Neural cell (in vitro differentiated cells): ENCODE results near the gene POLR3E. TPM values are rescaled to one million over a fixed set of nuclear protein-coding genes. Genes with fewer than 3 reads are reported as not detected.

Source experiments
- H2AFZ ChIP-seq: fragments of 200-600, 300-800 bp; sonication (generic), shearing (Covaris generic); 2 replicates; pipeline ENCODE4 v1.6.0; 2014; ENCODE audit warnings: low read depth, mild to moderate bottlenecking, antibody characterized with exemption, low read length, moderate library complexity
- H3F3A ChIP-seq: fragments of 200-600 bp; shearing (Covaris generic); 2 replicates; pipeline ENCODE4 v1.6.1; 2016; ENCODE audit warnings: mild to moderate bottlenecking, moderate library complexity, mixed read lengths, antibody characterized with exemption, low read length; ENCODE audit not compliant: insufficient read depth, poor library complexity, severe bottlenecking
- H3K27ac ChIP-seq: fragments of 200-600, 300-800 bp; sonication (generic), shearing (Covaris generic); 2 replicates; pipeline ENCODE4 v1.5.1; 2014; ENCODE audit warnings: mild to moderate bottlenecking, low read length, moderate library complexity
- H3K27me3 ChIP-seq: fragments of 300-800, 200-600 bp; sonication (generic), shearing (Covaris generic); 2 replicates; pipeline ENCODE4 v1.6.0; 2014; ENCODE audit warnings: mild to moderate bottlenecking, low read depth, low read length, moderate library complexity; ENCODE audit not compliant: insufficient read depth
- H3K36me3 ChIP-seq: fragments of 300-800, 200-600 bp; sonication (generic), shearing (Covaris generic); 2 replicates; pipeline ENCODE4 v1.5.1; 2014; ENCODE audit warnings: mild to moderate bottlenecking, antibody characterized with exemption, low read length, moderate library complexity; ENCODE audit not compliant: insufficient read depth
- H3K4me2 ChIP-seq: fragments of 300-800, 200-600 bp; sonication (generic), shearing (Covaris generic); 2 replicates; pipeline ENCODE4 v1.6.0; 2014; ENCODE audit warnings: mild to moderate bottlenecking, low read length
- H3K4me3 ChIP-seq: fragments of 300-800, 200-600 bp; sonication (generic), shearing (Covaris generic); 2 replicates; pipeline ENCODE4 v1.5.1; 2014; ENCODE audit warnings: mild to moderate bottlenecking, low read length, moderate library complexity
- H3K79me2 ChIP-seq: fragments of 200-600 bp; shearing (Covaris generic); replicated peaks from 2 replicates; pipeline ENCODE4 v1.6.0; 2014; ENCODE audit warnings: mild to moderate bottlenecking, low read length, moderate library complexity; ENCODE audit not compliant: insufficient read depth
- H3K9ac ChIP-seq: fragments of 300-800, 200-600 bp; sonication (generic), shearing (Covaris generic); 2 replicates; pipeline ENCODE4 v1.6.1; 2016; ENCODE audit warnings: mild to moderate bottlenecking, low read length, mixed read lengths
- H3K9me2 ChIP-seq: fragments of 200-600 bp; shearing (Covaris generic); 2 replicates; pipeline ENCODE4 v1.6.1; 2016; ENCODE audit warnings: mild to moderate bottlenecking, low read length, mixed read lengths; ENCODE audit not compliant: insufficient read depth
- H3K9me3 ChIP-seq: fragments of 200-600, 300-800 bp; sonication (generic), shearing (Covaris generic); 2 replicates; pipeline ENCODE4 v1.6.1; 2016; ENCODE audit warnings: mild to moderate bottlenecking, mixed run types, low read length, moderate library complexity, mixed read lengths
- H4K20me1 ChIP-seq: fragments of 200-600 bp; shearing (Covaris generic); 2 replicates; pipeline ENCODE4 v1.6.1; 2016; ENCODE audit warnings: mild to moderate bottlenecking, mixed run types; ENCODE audit not compliant: insufficient read depth
- EP300 ChIP-seq: fragments of 450-650 bp; conservative IDR thresholded peaks from 2 replicates; pipeline ENCODE4 v1.6.1; 2014; ENCODE audit warnings: antibody characterized with exemption, mild to moderate bottlenecking, moderate library complexity; ENCODE audit not compliant: poor library complexity, severe bottlenecking
- EZH2 ChIP-seq: fragments of 200-600, 300-800 bp; shearing (Covaris generic), sonication (generic); IDR thresholded peaks from 2 replicates; pipeline ENCODE4 v1.6.1; 2014; ENCODE audit warnings: antibody characterized with exemption, low read length, borderline replicate concordance, mild to moderate bottlenecking; ENCODE audit not compliant: insufficient read depth, poor library complexity, severe bottlenecking
- MXI1 ChIP-seq: fragments of 450-650 bp; conservative IDR thresholded peaks from 2 replicates; pipeline ENCODE4 v1.6.1; 2014; ENCODE audit warnings: antibody characterized with exemption, mild to moderate bottlenecking; ENCODE audit not compliant: poor library complexity, severe bottlenecking
- POLR2AphosphoS5 ChIP-seq: IDR thresholded peaks from 2 replicates; pipeline ENCODE4 v1.6.1; 2012
- RAD21 ChIP-seq: fragments of 450-650 bp; conservative IDR thresholded peaks from 2 replicates; pipeline ENCODE4 v1.6.1; 2014; ENCODE audit warnings: antibody characterized with exemption, mild to moderate bottlenecking, moderate library complexity
- SMC3 ChIP-seq: fragments of 450-650 bp; conservative IDR thresholded peaks from 2 replicates; pipeline ENCODE4 v1.6.1; 2014; ENCODE audit warnings: antibody characterized with exemption, mild to moderate bottlenecking, moderate library complexity; ENCODE audit not compliant: poor library complexity
- TAF1 ChIP-seq: IDR thresholded peaks from 2 replicates; pipeline ENCODE4 v1.6.1; 2012; ENCODE audit warnings: low read depth
- polyA plus RNA-seq: library from polyadenylated mRNA; depleted of rRNA; stranded (reverse); fragments of >200 nt; gene quantifications from 2 replicates; pipeline ENCODE4 v1.2.3, GENCODE V29; 2014
- TF ChIP-seq, protein P1 (sequence below): fragments of 450-650 bp; IDR thresholded peaks from 2 replicates; pipeline ENCODE4 v1.5.1; 2014; ENCODE audit warnings: antibody characterized with exemption, mild to moderate bottlenecking, moderate library complexity; ENCODE audit not compliant: poor library complexity, severe bottlenecking
- TF ChIP-seq, protein P2 (sequence below): IDR thresholded peaks from 2 replicates; pipeline ENCODE4 v1.6.1; 2012; ENCODE audit warnings: borderline replicate concordance

Gene POLR3E
- polyA plus RNA-seq, 1 donor from 2014 or later, result 47.4 TPM

DNA sequence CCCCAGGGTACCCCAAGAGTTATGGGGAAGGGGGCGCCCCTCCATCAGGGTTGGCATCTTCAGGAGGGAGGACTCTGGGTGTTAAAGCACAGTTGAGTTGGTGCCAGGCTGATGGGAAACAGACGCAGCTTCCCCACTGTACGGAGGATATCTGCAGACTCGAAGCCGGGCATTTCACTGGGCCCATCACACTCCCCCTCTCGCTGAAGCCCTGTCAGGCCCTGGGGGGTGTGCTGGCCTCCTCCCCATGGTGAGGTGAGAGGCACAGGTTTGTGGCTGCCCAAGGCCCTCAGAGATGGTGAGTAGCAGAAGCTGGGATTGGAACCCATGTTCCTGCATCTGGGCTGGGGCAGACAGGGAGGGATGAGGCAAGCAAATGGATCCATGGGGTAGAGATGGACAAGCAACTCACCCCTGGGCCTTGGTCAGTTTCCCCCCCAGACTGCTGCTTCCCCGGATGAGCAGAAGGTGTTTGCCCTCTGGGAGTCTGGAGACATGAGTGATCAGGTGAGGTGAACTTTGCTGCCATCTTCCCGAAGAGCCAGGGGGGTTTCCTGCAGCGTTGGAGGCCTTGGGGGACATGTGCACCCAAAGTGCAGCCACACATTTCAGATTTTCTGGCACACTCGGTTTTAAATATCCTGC, 31.0 kb downstream of the POLR3E start:
- H3K9me2 ChIP-seq, result no peaks in the 10 kb centered on the region
- no peak overlapping the region for H2AFZ ChIP-seq
- H3K79me2 ChIP-seq, result no peaks in the 10 kb centered on the region
- H3K9ac ChIP-seq, result no peak overlapping the region
- no peaks in the 10 kb centered on the region for H4K20me1 ChIP-seq
- H3K9me3 ChIP-seq, result no peaks in the 10 kb centered on the region
- H3K27me3 ChIP-seq, result no peaks in the 10 kb centered on the region
- H3K27ac ChIP-seq, result no peak overlapping the region
- H3F3A ChIP-seq, result no peaks in the 10 kb centered on the region
- no peaks in the 10 kb centered on the region for H3K36me3 ChIP-seq
- H3K4me3 ChIP-seq, result no peak overlapping the region
- no peak overlapping the region for H3K4me2 ChIP-seq
- TF ChIP-seq POLR2AphosphoS5, result no peak
- TF ChIP-seq, protein P1, sequence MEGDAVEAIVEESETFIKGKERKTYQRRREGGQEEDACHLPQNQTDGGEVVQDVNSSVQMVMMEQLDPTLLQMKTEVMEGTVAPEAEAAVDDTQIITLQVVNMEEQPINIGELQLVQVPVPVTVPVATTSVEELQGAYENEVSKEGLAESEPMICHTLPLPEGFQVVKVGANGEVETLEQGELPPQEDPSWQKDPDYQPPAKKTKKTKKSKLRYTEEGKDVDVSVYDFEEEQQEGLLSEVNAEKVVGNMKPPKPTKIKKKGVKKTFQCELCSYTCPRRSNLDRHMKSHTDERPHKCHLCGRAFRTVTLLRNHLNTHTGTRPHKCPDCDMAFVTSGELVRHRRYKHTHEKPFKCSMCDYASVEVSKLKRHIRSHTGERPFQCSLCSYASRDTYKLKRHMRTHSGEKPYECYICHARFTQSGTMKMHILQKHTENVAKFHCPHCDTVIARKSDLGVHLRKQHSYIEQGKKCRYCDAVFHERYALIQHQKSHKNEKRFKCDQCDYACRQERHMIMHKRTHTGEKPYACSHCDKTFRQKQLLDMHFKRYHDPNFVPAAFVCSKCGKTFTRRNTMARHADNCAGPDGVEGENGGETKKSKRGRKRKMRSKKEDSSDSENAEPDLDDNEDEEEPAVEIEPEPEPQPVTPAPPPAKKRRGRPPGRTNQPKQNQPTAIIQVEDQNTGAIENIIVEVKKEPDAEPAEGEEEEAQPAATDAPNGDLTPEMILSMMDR, result no peak
- no peak for TF ChIP-seq MXI1
- no peak for TF ChIP-seq TAF1
- TF ChIP-seq EZH2, result no peak
- no peak for TF ChIP-seq EP300
- TF ChIP-seq, protein P2, sequence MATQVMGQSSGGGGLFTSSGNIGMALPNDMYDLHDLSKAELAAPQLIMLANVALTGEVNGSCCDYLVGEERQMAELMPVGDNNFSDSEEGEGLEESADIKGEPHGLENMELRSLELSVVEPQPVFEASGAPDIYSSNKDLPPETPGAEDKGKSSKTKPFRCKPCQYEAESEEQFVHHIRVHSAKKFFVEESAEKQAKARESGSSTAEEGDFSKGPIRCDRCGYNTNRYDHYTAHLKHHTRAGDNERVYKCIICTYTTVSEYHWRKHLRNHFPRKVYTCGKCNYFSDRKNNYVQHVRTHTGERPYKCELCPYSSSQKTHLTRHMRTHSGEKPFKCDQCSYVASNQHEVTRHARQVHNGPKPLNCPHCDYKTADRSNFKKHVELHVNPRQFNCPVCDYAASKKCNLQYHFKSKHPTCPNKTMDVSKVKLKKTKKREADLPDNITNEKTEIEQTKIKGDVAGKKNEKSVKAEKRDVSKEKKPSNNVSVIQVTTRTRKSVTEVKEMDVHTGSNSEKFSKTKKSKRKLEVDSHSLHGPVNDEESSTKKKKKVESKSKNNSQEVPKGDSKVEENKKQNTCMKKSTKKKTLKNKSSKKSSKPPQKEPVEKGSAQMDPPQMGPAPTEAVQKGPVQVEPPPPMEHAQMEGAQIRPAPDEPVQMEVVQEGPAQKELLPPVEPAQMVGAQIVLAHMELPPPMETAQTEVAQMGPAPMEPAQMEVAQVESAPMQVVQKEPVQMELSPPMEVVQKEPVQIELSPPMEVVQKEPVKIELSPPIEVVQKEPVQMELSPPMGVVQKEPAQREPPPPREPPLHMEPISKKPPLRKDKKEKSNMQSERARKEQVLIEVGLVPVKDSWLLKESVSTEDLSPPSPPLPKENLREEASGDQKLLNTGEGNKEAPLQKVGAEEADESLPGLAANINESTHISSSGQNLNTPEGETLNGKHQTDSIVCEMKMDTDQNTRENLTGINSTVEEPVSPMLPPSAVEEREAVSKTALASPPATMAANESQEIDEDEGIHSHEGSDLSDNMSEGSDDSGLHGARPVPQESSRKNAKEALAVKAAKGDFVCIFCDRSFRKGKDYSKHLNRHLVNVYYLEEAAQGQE, result no peak

DNA sequence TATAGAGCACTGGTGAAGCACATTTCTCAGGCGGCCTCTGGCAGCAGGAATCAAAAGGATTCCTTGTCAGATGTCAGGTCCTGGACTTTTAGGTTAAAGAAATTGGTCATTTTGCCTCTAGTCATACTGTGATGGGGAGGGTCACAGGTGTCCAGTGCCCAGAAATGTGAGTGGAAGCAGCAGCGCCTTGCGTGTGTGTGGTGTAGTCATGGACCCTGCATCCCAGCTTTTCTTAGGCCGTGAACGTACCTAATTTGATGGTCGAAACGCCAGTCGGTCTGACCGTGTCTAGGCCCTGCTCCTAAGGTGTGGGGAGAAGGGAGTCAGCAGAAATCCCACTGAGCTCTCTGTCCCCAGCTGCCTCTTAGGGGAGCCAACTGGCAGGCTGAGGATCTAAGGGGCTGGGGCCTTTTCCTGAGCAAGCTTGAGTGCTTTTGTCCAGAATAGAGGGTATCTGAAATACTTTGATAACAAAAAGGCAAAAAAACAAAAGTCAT, 32.0 kb downstream of the POLR3E start:
- Histone ChIP-seq H3K79me2 (no peaks in the 10 kb centered on the region), H3K4me2 (no peak overlapping the region), H2AFZ (no peak overlapping the region), H3K9me2 (no peaks in the 10 kb centered on the region), H3K9me3 (no peaks in the 10 kb centered on the region), H4K20me1 (no peaks in the 10 kb centered on the region), H3K27me3 (no peaks in the 10 kb centered on the region), H3K9ac (no peak overlapping the region), H3K27ac (no peak overlapping the region), H3K36me3 (no peaks in the 10 kb centered on the region), H3K4me3 (no peak overlapping the region), H3F3A (no peaks in the 10 kb centered on the region)
- TF ChIP-seq MXI1 (no peak), TAF1 (no peak), EP300 (no peak)

- Histone ChIP-seq H3F3A (no peaks in the 10 kb centered on the region), H3K9ac (no peak overlapping the region), H3K9me3 (no peaks in the 10 kb centered on the region), H3K4me3 (no peak overlapping the region), H2AFZ (no peak overlapping the region), H3K36me3 (no peaks in the 10 kb centered on the region), H3K27me3 (no peaks in the 10 kb centered on the region), H3K9me2 (no peaks in the 10 kb centered on the region), H3K79me2 (no peaks in the 10 kb centered on the region), H3K4me2 (no peak overlapping the region), H3K27ac (no peak overlapping the region), H4K20me1 (no peaks in the 10 kb centered on the region)
- TF ChIP-seq, protein P1, result no peak
- TF ChIP-seq SMC3, result no peak
- TF ChIP-seq TAF1, result no peak
- TF ChIP-seq EZH2, result no peak
- no peak for TF ChIP-seq RAD21
- TF ChIP-seq, protein P2, result no peak
- TF ChIP-seq EP300, result no peak
- no peak for TF ChIP-seq POLR2AphosphoS5
Observed at GRCh38 chr16:22330326-22330725, 33.1 kb downstream of the POLR3E start.
